ENCODE results near the gene PIP4K2C. TPM values are rescaled to one million over a fixed set of nuclear protein-coding genes. Genes with fewer than 3 reads are reported as not detected.

Gene PIP4K2C
- total RNA-seq, 1 experiment from 2014 or later: 37.1 TPM

- Mint-ChIP-seq H3K36me3 (ENCODE audit: insufficient read depth in 1 of 3, low read depth in 3 of 3) (peaks cover 10 to 36% (median 26%) of the 10 kb centered on the region in 3 experiments), H3K9me3 (no peaks in the 10 kb centered on the region), H3K4me1 (peaks cover under 1 to 2% of the 10 kb centered on the region in 2 experiments; a peak in 2 of 4 replicates), H3K4me3 (no peak overlapping the region), H3K27ac (no peak overlapping the region), H3K27me3 (ENCODE audit: low read depth) (no peaks in the 10 kb centered on the region)
- no peak overlapping the region for H3K4me2 ChIP-seq (ENCODE audit: insufficient read depth, insufficient read length, low read length)
- no peak overlapping the region for H3K4ac ChIP-seq (ENCODE audit: low read depth, low read length)
- H4K8ac ChIP-seq (replicated peaks; ENCODE audit: insufficient read length, low read depth, low read length): no peak overlapping the region
- no peak for TF ChIP-seq CTCF (conservative IDR thresholded peaks at IDR 0.05)
- no peak overlapping the region for H3T11ph ChIP-seq (ENCODE audit: low read length)
- H4K20me1 ChIP-seq (ENCODE audit: control insufficient read depth, insufficient read depth, insufficient read length): no peaks in the 10 kb centered on the region
- H3K4me1 ChIP-seq (ENCODE audit: insufficient read depth, low read length): no peaks in the 10 kb centered on the region
- no peak overlapping the region for H2AK5ac ChIP-seq (ENCODE audit: insufficient read length, low read length)
- H2BK20ac ChIP-seq (ENCODE audit: low read depth, low read length, poor library complexity, severe bottlenecking): no peak overlapping the region
- no peaks in the 10 kb centered on the region for H3K79me1 ChIP-seq (ENCODE audit: insufficient read depth, low read depth, low read length, poor library complexity, severe bottlenecking)
- H3K9me3 ChIP-seq (ENCODE audit: control insufficient read depth, low read depth, low read length): no peaks in the 10 kb centered on the region
- no peak overlapping the region for H3K18ac ChIP-seq (ENCODE audit: insufficient read length, low read depth, low read length)
- H2AFZ ChIP-seq (ENCODE audit: low read length): no peak overlapping the region
- H3K23me2 ChIP-seq (ENCODE audit: insufficient read length, low read depth, low read length, poor library complexity, severe bottlenecking): no peaks in the 10 kb centered on the region
- no peak overlapping the region for H3K23ac ChIP-seq (ENCODE audit: insufficient read length, low read depth, low read length)
- H3K27me3 ChIP-seq (ENCODE audit: insufficient read depth, low read length): no peaks in the 10 kb centered on the region
- no peak overlapping the region for H3K27ac ChIP-seq (ENCODE audit: insufficient read length, low read depth, low read length)
- no peak overlapping the region for H2BK120ac ChIP-seq (ENCODE audit: low read depth, low read length, poor library complexity, severe bottlenecking)
- no peak overlapping the region for H3K14ac ChIP-seq (ENCODE audit: insufficient read depth, low read length)
- WGBS (ENCODE audit: extremely low coverage, insufficient read length, low lambda C conversion rate): no CpG with 5 or more reads among the region's 2 CpGs
- no peaks in the 10 kb centered on the region for H3K79me2 ChIP-seq (ENCODE audit: insufficient read depth, low read length)
- no peak overlapping the region for H4K91ac ChIP-seq (ENCODE audit: insufficient read length, low read depth, low read length)
- DNase-seq: no peak
- no peak overlapping the region for H3K56ac ChIP-seq (ENCODE audit: insufficient read length, low read depth, low read length)
- H3K9ac ChIP-seq (ENCODE audit: extremely low read depth, insufficient read length, low read length): no peak overlapping the region
- H2BK12ac ChIP-seq (ENCODE audit: insufficient read length, low read depth, low read length): no peak overlapping the region
- no peak overlapping the region for H2BK15ac ChIP-seq (ENCODE audit: low read depth, low read length)
- H4K5ac ChIP-seq (ENCODE audit: insufficient read length, low read depth, low read length): no peak overlapping the region
- no peak overlapping the region for H2BK5ac ChIP-seq (ENCODE audit: insufficient read length, low read length)
Observed at GRCh38 chr12:57585156-57585555, 5.8 kb upstream of the PIP4K2C start.

Data from H9 (cell line).